HepG2 (cell line): ENCODE results near the gene ESRP2. TPM values are rescaled to one million over a fixed set of nuclear protein-coding genes. Genes with fewer than 3 reads are reported as not detected.

Source experiments
- ATAC-seq: fragments of 200-7000 bp; cut with Tn5 transposase; 3 replicates; pipeline ENCODE4 v1.9.1; 2020; ENCODE audit warnings: mild to moderate bottlenecking, moderate library complexity
- BruUV-seq: library from RNA; stranded (reverse); fragments of 400-500 nt; replicated peaks from 2 replicates; lab custom pipeline; 2021; lab: Mats Ljungman, UMichigan
- CTCF ChIA-PET: fragments of 300-600 bp; formaldehyde crosslinking; extraction: SDS; loops from one replicate; lab custom pipeline; 2021; ENCODE audit warnings: low total read pairs, inconsistent platforms, low intra/inter-chr PET ratio; lab: Yijun Ruan, JAX
- POLR2A ChIA-PET: fragments of 350-600 bp; sonication (Branson Sonifier 250); formaldehyde crosslinking; loops from one replicate; lab custom pipeline; 2020; ENCODE audit warnings: antibody characterized with exemption, inconsistent platforms; lab: Yijun Ruan, JAX
- DNase-seq: peaks from one replicate; pipeline ENCODE4 v3.0.0-alpha.2; 2015; ENCODE audit warnings: low spot score
- FAIRE-seq: peaks from 3 replicates; lab custom pipeline; 2011; peaks lifted over from hg19 to GRCh38; lab: Jason Lieb, UNC
- H2AFZ ChIP-seq: one replicate; pipeline ENCODE4 v1.6.1; 2011; ENCODE audit warnings: low read length, inconsistent platforms
- H3K27ac ChIP-seq: fragments of 300-600 bp; 3 replicates; pipeline ENCODE4 v1.8.0; 2011; ENCODE audit warnings: mixed run types, mild to moderate bottlenecking, mixed read lengths, low read length, inconsistent platforms; ENCODE audit not compliant: insufficient read depth; ENCODE audit errors: extremely low read length
- H3K27me3 ChIP-seq, 2 experiments: fragments of 200-600 bp in 1 of 2; 2 replicates in 1 of 2; 3 replicates in 1 of 2; pipeline versions ENCODE4 v1.6.0 to v1.8.0; 2011; ENCODE audit warnings: low read length in 2 of 2, mild to moderate bottlenecking in 2 of 2, moderate library complexity in 2 of 2, inconsistent platforms in 1 of 2; ENCODE audit not compliant: insufficient read depth in 2 of 2, control insufficient read depth in 1 of 2
- H3K36me3 ChIP-seq, 2 experiments: fragments of 200-600 bp in 1 of 2; replicated peaks in 1 of 2; 2 replicates in 1 of 2; 3 replicates in 1 of 2; pipeline versions ENCODE4 v1.5.1 to v1.8.0; 2011; ENCODE audit warnings: low read length in 2 of 2, inconsistent platforms in 1 of 2; ENCODE audit not compliant: insufficient read depth in 2 of 2, control insufficient read depth in 1 of 2
- H3K4me1 ChIP-seq: 2 replicates; pipeline ENCODE4 v1.5.1; 2012; ENCODE audit warnings: low read length, inconsistent platforms; ENCODE audit not compliant: insufficient read depth
- H3K4me2 ChIP-seq: 2 replicates; pipeline ENCODE4 v1.6.0; 2011; ENCODE audit warnings: low read depth, low read length, inconsistent platforms
- H3K4me3 ChIP-seq, 3 experiments: fragments of 200-600 bp in 1 of 3; sonication (generic), shearing (Covaris generic) in 1 of 3; replicated peaks in 1 of 3; 2 replicates each; pipeline ENCODE4 v1.5.1; 2011 to 2016; ENCODE audit warnings: low read length in 3 of 3, inconsistent platforms in 2 of 3, low read depth in 2 of 3, mild to moderate bottlenecking in 2 of 3, control low read depth in 1 of 3, mixed read lengths in 1 of 3; ENCODE audit not compliant: insufficient read depth in 1 of 3
- H3K79me2 ChIP-seq: one replicate; pipeline ENCODE4 v1.6.1; 2011; ENCODE audit warnings: low read length, inconsistent platforms; ENCODE audit not compliant: insufficient read depth
- H3K9ac ChIP-seq: 2 replicates; pipeline ENCODE4 v1.6.0; 2011; ENCODE audit warnings: mild to moderate bottlenecking, low read depth, low read length, inconsistent platforms; ENCODE audit not compliant: insufficient read depth
- H3K9me3 ChIP-seq: 2 replicates; pipeline ENCODE4 v1.5.1; 2012; ENCODE audit warnings: mild to moderate bottlenecking, low read length
- H4K20me1 ChIP-seq: 2 replicates; pipeline ENCODE4 v1.6.0; 2011; ENCODE audit warnings: inconsistent platforms, mild to moderate bottlenecking, low read length, moderate library complexity; ENCODE audit not compliant: insufficient read depth
- AGO2 ChIP-seq: fragments of 200-400 bp; formaldehyde crosslinking; optimal IDR thresholded peaks from 2 replicates; pipeline ENCODE3; 2017; ENCODE audit warnings: mild to moderate bottlenecking, low read depth, low read length, moderate library complexity
- CAMTA2 ChIP-seq: sonication (generic); formaldehyde crosslinking; IDR thresholded peaks from 2 replicates; pipeline ENCODE4 v1.4.0; 2020; ENCODE audit warnings: mild to moderate bottlenecking, missing genetic modification reagents, borderline replicate concordance
- CBX2 ChIP-seq, 2 experiments: fragments of 200-600 bp in 1 of 2; sonication (generic); formaldehyde crosslinking in 1 of 2; IDR thresholded peaks; 2 replicates each; pipeline versions ENCODE4 v1.7.0 to v1.8.1; 2018 to 2022; ENCODE audit warnings: low read depth in 2 of 2, low read length in 1 of 2, mild to moderate bottlenecking in 1 of 2, missing genetic modification reagents in 1 of 2
- CEBPB ChIP-seq: IDR thresholded peaks from 2 replicates; pipeline ENCODE4 v1.6.1; 2011; ENCODE audit warnings: low read depth, low read length, improper control_type of control experiment, borderline replicate concordance
- CEBPG ChIP-seq: IDR thresholded peaks from 2 replicates; pipeline ENCODE4 v1.6.1; 2016
- FOXK2 ChIP-seq: fragments of 450-650 bp; IDR thresholded peaks from 2 replicates; pipeline ENCODE4 v1.6.1; 2016
- MAX ChIP-seq: IDR thresholded peaks from 2 replicates; pipeline ENCODE4 v1.6.1; 2012; ENCODE audit warnings: inconsistent platforms
- NAIF1 ChIP-seq: sonication (generic); formaldehyde crosslinking; IDR thresholded peaks from 2 replicates; pipeline ENCODE4 v1.5.0; 2020; ENCODE audit warnings: mild to moderate bottlenecking, missing genetic modification reagents, borderline replicate concordance
- PAF1 ChIP-seq: IDR thresholded peaks from 2 replicates; pipeline ENCODE4 v1.6.1; 2016; ENCODE audit warnings: missing genetic modification reagents, missing compliant biosample characterization
- RCOR2 ChIP-seq: IDR thresholded peaks from 2 replicates; pipeline ENCODE4 v1.6.1; 2016; ENCODE audit warnings: missing biosample characterization, missing genetic modification reagents
- TOPORS ChIP-seq: sonication (generic); formaldehyde crosslinking; IDR thresholded peaks from 2 replicates; pipeline ENCODE4 v1.8.0; 2023; ENCODE audit warnings: mild to moderate bottlenecking, missing genetic modification reagents
- ZFP1 ChIP-seq: IDR thresholded peaks from 2 replicates; pipeline ENCODE4 v1.6.1; 2016
- ZNF224 ChIP-seq: sonication (generic); formaldehyde crosslinking; IDR thresholded peaks from 2 replicates; pipeline ENCODE4 v1.5.0; 2020; ENCODE audit warnings: mild to moderate bottlenecking, missing genetic modification reagents
- ZNF30 ChIP-seq: sonication (generic); formaldehyde crosslinking; IDR thresholded peaks from 2 replicates; pipeline ENCODE4 v1.5.0; 2020; ENCODE audit warnings: mild to moderate bottlenecking, missing genetic modification reagents
- ZNF34 ChIP-seq: sonication (generic); formaldehyde crosslinking; IDR thresholded peaks from 2 replicates; pipeline ENCODE4 v1.4.0; 2020; ENCODE audit warnings: mild to moderate bottlenecking, missing genetic modification reagents, borderline replicate concordance
- ZNF350 ChIP-seq: sonication (generic); formaldehyde crosslinking; IDR thresholded peaks from 2 replicates; pipeline ENCODE4 v1.4.0; 2020; ENCODE audit warnings: mild to moderate bottlenecking, low read depth, missing genetic modification reagents, borderline replicate concordance
- ZNF543 ChIP-seq: sonication (generic); formaldehyde crosslinking; IDR thresholded peaks from 2 replicates; pipeline ENCODE4 v1.4.0; 2020; ENCODE audit warnings: mild to moderate bottlenecking, missing genetic modification reagents
- ZNF550 ChIP-seq: sonication (generic); formaldehyde crosslinking; IDR thresholded peaks from 2 replicates; pipeline ENCODE4 v1.4.0; 2020; ENCODE audit warnings: mild to moderate bottlenecking, missing genetic modification reagents, borderline replicate concordance
- ZNF598 ChIP-seq: sonication (generic); formaldehyde crosslinking; IDR thresholded peaks from 2 replicates; pipeline ENCODE4 v1.5.1; 2020; ENCODE audit warnings: mild to moderate bottlenecking, missing genetic modification reagents, borderline replicate concordance
- ZNF782 ChIP-seq: sonication (generic); formaldehyde crosslinking; IDR thresholded peaks from 2 replicates; pipeline ENCODE4 v1.4.0; 2020; ENCODE audit warnings: missing genetic modification reagents, mild to moderate bottlenecking, borderline replicate concordance
- WGBS: methylation state at CpG from one replicate; pipeline ENCODE4 v1.1.6; 2017; ENCODE audit warnings: low lambda C conversion rate; 5-methylcytosine and 5-hydroxymethylcytosine counted together
- in situ Hi-C: cut with HindIII; loops from 2 replicates; pipeline ENCODE4 v1.10.0; 2017; ENCODE audit warnings: low pct_unique_long_range_greater_than_20kb; ENCODE audit not compliant: extremely low pct_ligation_motif_present
- intact Hi-C: fragments of 100-400 bp; cut with micrococcal nuclease; formaldehyde crosslinking; loops from one replicate; pipeline ENCODE4 v1.10.0; 2022; ENCODE audit not compliant: unreplicated experiment
- polyA plus RNA-seq, 8 experiments: library from polyadenylated mRNA; depleted of rRNA in 3 of 8; stranded (reverse) in 7 of 8; unstranded in 1 of 8; fragments of >200 nt; fragmentation: Illumina TruSeq in 4 of 8; extraction: Trizol in 4 of 8; gene quantifications; 2 replicates each; pipeline versions ENCODE4 v1.2.1 to v1.2.3, GENCODE V29; 2011 to 2016; ENCODE audit warnings: low read depth in 4 of 8, missing spikeins in 1 of 8, mixed read lengths in 1 of 8; ENCODE audit not compliant: insufficient read depth in 1 of 8
- total RNA-seq, 5 experiments: library from RNA; depleted of rRNA; stranded (reverse); fragments of >200 nt; fragmentation: Illumina TruSeq; extraction: Trizol; gene quantifications; 2 replicates each; pipeline ENCODE4 v1.2.3, GENCODE V29; 2016; ENCODE audit warnings: low read depth in 1 of 5
- TF ChIP-seq, protein P1 (sequence below): sonication (generic); formaldehyde crosslinking; IDR thresholded peaks from 2 replicates; pipeline ENCODE4 v1.5.0; 2020; ENCODE audit warnings: missing genetic modification reagents
- TF ChIP-seq, protein P2 (sequence below): IDR thresholded peaks from 2 replicates; pipeline ENCODE4 v1.6.1; 2016; ENCODE audit warnings: low read depth, control low read depth

ESRP2 gene
- total and polyA plus RNA-seq, 2 of the 13 experiments (the other 11 are each of a cell fraction or from before 2014, with no cell fraction given) = 21.1 to 32.4 TPM

GRCh38 chr16:68190081-68190480, 45.8 kb downstream of the ESRP2 start:
- POLR2A ChIA-PET = no interaction called here
- in situ Hi-C loops = no loop called here
- FAIRE-seq = no peak

GRCh38 chr16:68188170-68188569, 47.8 kb downstream of the ESRP2 start:
- WGBS = 92% methylated on average over 5 of the region's 10 CpGs
- no peaks in the 10 kb centered on the region for H3K79me2 ChIP-seq
- H3K9ac ChIP-seq = no peak overlapping the region
- POLR2A ChIA-PET = no interaction called here
- no peak overlapping the region for H3K27ac ChIP-seq
- TF ChIP-seq, protein P1, sequence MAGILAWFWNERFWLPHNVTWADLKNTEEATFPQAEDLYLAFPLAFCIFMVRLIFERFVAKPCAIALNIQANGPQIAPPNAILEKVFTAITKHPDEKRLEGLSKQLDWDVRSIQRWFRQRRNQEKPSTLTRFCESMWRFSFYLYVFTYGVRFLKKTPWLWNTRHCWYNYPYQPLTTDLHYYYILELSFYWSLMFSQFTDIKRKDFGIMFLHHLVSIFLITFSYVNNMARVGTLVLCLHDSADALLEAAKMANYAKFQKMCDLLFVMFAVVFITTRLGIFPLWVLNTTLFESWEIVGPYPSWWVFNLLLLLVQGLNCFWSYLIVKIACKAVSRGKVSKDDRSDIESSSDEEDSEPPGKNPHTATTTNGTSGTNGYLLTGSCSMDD = no peak
- no peak for TF ChIP-seq ZNF550 (CRISPR knock-in tag)
- TF ChIP-seq ZNF224 (CRISPR knock-in tag) = no peak
- TF ChIP-seq AGO2 = peak; percentile 63
- no peak for TF ChIP-seq CBX2 (IDR thresholded peaks at IDR 0.05; ENCODE audit: low read depth, low read length)
- no peak for TF ChIP-seq CBX2 (CRISPR knock-in tag; IDR thresholded peaks at IDR 0.05; ENCODE audit: low read depth)
- no peak for TF ChIP-seq TOPORS
- TF ChIP-seq, protein P2, sequence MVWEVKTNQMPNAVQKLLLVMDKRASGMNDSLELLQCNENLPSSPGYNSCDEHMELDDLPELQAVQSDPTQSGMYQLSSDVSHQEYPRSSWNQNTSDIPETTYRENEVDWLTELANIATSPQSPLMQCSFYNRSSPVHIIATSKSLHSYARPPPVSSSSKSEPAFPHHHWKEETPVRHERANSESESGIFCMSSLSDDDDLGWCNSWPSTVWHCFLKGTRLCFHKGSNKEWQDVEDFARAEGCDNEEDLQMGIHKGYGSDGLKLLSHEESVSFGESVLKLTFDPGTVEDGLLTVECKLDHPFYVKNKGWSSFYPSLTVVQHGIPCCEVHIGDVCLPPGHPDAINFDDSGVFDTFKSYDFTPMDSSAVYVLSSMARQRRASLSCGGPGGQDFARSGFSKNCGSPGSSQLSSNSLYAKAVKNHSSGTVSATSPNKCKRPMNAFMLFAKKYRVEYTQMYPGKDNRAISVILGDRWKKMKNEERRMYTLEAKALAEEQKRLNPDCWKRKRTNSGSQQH = no peak
- TF ChIP-seq RCOR2 = no peak
- no peak overlapping the region for H2AFZ ChIP-seq
- H3K4me2 ChIP-seq = no peak overlapping the region
- in situ Hi-C loops = no loop called here
- no peaks in the 10 kb centered on the region for H4K20me1 ChIP-seq
- DNase-seq (no peak), FAIRE-seq (no peak), ATAC-seq (peak; percentile 30)
- H3K4me3 ChIP-seq = no peak overlapping the region
- peaks cover 11% of the 10 kb centered on the region for H3K4me1 ChIP-seq
- H3K9me3 ChIP-seq = no peaks in the 10 kb centered on the region
- BruUV-seq = no TSS peak
- intact Hi-C loops = no loop called here
- no peaks in the 10 kb centered on the region for H3K27me3 ChIP-seq
- CTCF ChIA-PET = no interaction called here
- H3K36me3 ChIP-seq = peaks cover 39 to 80% of the 10 kb centered on the region in 2 experiments

More at GRCh38 chr16:68190081-68190480, 45.8 kb downstream of the ESRP2 start:
- Histone ChIP-seq H3K4me3 (no peak overlapping the region), H3K4me1 (peaks cover 11% of the 10 kb centered on the region), H3K27ac (no peak overlapping the region), H3K4me2 (no peak overlapping the region), H3K9ac (no peak overlapping the region), H3K27me3 (no peaks in the 10 kb centered on the region), H3K79me2 (no peaks in the 10 kb centered on the region), H4K20me1 (no peaks in the 10 kb centered on the region), H2AFZ (no peak overlapping the region), H3K9me3 (no peaks in the 10 kb centered on the region), H3K36me3 (peaks cover 37 to 78% of the 10 kb centered on the region in 2 experiments)
- ATAC-seq = no peak
- no TSS peak for BruUV-seq
- no peak for DNase-seq
- intact Hi-C loops = loop anchor here (5.0 kb wide), 1 partner anchor 37 kb away; no protein-coding TSS in a partner anchor
- TF ChIP-seq CEBPG (CRISPR knock-in tag) (peak; percentile 19; the same call in 1 of the 2 replicates), CAMTA2 (CRISPR knock-in tag) (no peak), ZNF598 (CRISPR knock-in tag) (no peak), ZNF543 (CRISPR knock-in tag) (no peak), MAX (no peak), NAIF1 (CRISPR knock-in tag) (no peak), ZNF350 (no peak), ZNF34 (CRISPR knock-in tag) (no peak), ZFP1 (CRISPR knock-in tag) (no peak), PAF1 (CRISPR knock-in tag) (no peak), CEBPB (peak; percentile 60; the same call in 1 of the 2 replicates), ZNF30 (CRISPR knock-in tag) (no peak), ZNF782 (CRISPR knock-in tag) (no peak), FOXK2 (no peak)
- CTCF ChIA-PET = no interaction called here
- 100% methylated on average over 1 of the region's 1 CpG for WGBS
